ENCODE results near the gene TATDN3.
"Not testable (repeated sequence)": the region's sequence is repeated elsewhere in the genome, so short reads cannot be mapped to it uniquely, and the experiment has no call there.

TATDN3 gene

GRCh38 chr1:212833211-212834207 lies 41.8 kb downstream of the TATDN3 start:
- not testable (repeated sequence) for DNase-seq (ENCODE audit: low read depth)

- no peak for DNase-seq (ENCODE audit: low read depth)
Observed at GRCh38 chr1:212838145-212838544, 46.5 kb downstream of the TATDN3 start.

GRCh38 chr1:212844521-212844920 lies 52.8 kb downstream of the TATDN3 start:
- not testable (repeated sequence) for DNase-seq (ENCODE audit: low read depth)

GRCh38 chr1:212847549-212847948 lies 55.9 kb downstream of the TATDN3 start, which contains the start of gene SPATA45:
TSS of gene SPATA45 (minus strand) at chr1:212847649. CDS start at chr1:212836149, 11,500 bp downstream.
- no peak for DNase-seq (ENCODE audit: low read depth)

GRCh38 chr1:212852105-212852688 lies 60.5 kb downstream of the TATDN3 start:
- no peak for DNase-seq (ENCODE audit: low read depth)

GRCh38 chr1:212853658-212854057 lies 62.0 kb downstream of the TATDN3 start:
- no peak for DNase-seq (ENCODE audit: low read depth)

GRCh38 chr1:212856755-212857154 lies 65.1 kb downstream of the TATDN3 start:
- DNase-seq (ENCODE audit: low read depth) = no peak

- DNase-seq (ENCODE audit: low read depth) = peak; percentile 95
Observed at GRCh38 chr1:212857992-212858460, 66.3 kb downstream of the TATDN3 start, which contains the start of gene FLVCR1. TSS of gene FLVCR1 (plus strand) at chr1:212858275. CDS start at chr1:212858453, 178 bp downstream.

- DNase-seq (ENCODE audit: low read depth) = peak; percentile 49
Observed at GRCh38 chr1:212858461-212859265, 67.0 kb downstream of the TATDN3 start.

GRCh38 chr1:212860713-212861581 lies 69.3 kb downstream of the TATDN3 start:
- DNase-seq (ENCODE audit: low read depth) = peak; percentile 49

GRCh38 chr1:212862111-212862690 lies 70.5 kb downstream of the TATDN3 start:
- DNase-seq (ENCODE audit: low read depth) = no peak

GRCh38 chr1:212863345-212863744 lies 71.7 kb downstream of the TATDN3 start:
- DNase-seq (ENCODE audit: low read depth) = not testable (repeated sequence)

GRCh38 chr1:212864201-212864600 lies 72.5 kb downstream of the TATDN3 start:
- no peak for DNase-seq (ENCODE audit: low read depth)

Data from EH (cell line).